Measurements from ENCODE around the gene BARX1. TPM values are rescaled to one million over a fixed set of nuclear protein-coding genes. Genes with fewer than 3 reads are reported as not detected.

BARX1 gene
- total RNA-seq, 1 donor from 2014 or later: 6.9 TPM

DNA sequence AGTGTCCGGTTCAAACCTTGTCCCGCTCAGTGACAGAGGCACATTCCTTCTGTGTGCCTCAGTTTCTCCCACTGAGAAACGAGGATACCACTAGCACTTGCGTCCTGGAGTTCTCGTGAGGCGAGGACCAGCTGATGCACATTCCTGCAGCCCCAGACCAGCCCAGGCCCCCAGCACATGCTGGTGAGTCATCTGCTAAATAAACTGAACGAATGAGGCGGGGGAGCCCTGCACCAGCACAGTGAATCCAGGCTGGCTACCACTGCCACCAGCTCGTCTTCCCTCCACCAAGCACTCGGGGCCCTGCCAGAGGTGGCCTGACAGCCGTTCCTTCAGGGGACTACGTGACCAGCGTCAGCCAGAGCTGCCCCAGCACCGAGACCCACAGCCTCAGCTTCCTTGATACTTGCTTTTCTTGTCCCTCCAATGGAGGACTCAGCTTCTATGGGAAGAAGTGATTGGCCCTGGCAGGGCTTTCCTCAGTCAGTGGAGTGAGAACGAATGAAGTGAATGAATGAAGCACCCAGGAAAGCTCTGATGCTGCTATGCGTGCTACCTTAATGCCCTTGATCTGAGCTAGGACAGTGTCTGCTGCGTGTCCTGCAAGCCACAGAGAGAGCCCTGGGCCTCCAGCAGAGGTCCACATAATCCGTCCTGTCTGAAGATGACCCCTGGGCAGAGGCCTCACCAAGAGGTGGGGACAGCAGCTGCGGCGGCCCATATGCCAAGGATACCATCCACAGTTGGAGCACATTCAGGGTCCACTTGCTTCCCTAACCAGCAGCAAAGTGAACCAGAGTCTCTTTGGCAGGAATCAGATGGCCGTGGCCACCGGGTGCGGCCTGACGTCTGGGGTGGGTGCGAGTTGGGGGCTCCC is 13.5 kb upstream of the BARX1 start:
- TF ChIP-seq, protein P1, sequence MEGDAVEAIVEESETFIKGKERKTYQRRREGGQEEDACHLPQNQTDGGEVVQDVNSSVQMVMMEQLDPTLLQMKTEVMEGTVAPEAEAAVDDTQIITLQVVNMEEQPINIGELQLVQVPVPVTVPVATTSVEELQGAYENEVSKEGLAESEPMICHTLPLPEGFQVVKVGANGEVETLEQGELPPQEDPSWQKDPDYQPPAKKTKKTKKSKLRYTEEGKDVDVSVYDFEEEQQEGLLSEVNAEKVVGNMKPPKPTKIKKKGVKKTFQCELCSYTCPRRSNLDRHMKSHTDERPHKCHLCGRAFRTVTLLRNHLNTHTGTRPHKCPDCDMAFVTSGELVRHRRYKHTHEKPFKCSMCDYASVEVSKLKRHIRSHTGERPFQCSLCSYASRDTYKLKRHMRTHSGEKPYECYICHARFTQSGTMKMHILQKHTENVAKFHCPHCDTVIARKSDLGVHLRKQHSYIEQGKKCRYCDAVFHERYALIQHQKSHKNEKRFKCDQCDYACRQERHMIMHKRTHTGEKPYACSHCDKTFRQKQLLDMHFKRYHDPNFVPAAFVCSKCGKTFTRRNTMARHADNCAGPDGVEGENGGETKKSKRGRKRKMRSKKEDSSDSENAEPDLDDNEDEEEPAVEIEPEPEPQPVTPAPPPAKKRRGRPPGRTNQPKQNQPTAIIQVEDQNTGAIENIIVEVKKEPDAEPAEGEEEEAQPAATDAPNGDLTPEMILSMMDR (IDR thresholded peaks at IDR 0.05; ENCODE audit: partially characterized antibody, unreplicated experiment): no peak
- H3K36me3 Mint-ChIP-seq (ENCODE audit: unreplicated experiment): peaks cover 13% of the 10 kb centered on the region
- H3K9me3 Mint-ChIP-seq (ENCODE audit: unreplicated experiment): peaks cover 8% of the 10 kb centered on the region
- H3K4me3 Mint-ChIP-seq (ENCODE audit: unreplicated experiment): no peak overlapping the region
- no peak for DNase-seq
- H3K27me3 Mint-ChIP-seq (ENCODE audit: unreplicated experiment): no peaks in the 10 kb centered on the region
- H3K4me1 Mint-ChIP-seq (ENCODE audit: low read depth, unreplicated experiment): no peaks in the 10 kb centered on the region
- H3K27ac Mint-ChIP-seq (ENCODE audit: unreplicated experiment): no peak overlapping the region

DNA sequence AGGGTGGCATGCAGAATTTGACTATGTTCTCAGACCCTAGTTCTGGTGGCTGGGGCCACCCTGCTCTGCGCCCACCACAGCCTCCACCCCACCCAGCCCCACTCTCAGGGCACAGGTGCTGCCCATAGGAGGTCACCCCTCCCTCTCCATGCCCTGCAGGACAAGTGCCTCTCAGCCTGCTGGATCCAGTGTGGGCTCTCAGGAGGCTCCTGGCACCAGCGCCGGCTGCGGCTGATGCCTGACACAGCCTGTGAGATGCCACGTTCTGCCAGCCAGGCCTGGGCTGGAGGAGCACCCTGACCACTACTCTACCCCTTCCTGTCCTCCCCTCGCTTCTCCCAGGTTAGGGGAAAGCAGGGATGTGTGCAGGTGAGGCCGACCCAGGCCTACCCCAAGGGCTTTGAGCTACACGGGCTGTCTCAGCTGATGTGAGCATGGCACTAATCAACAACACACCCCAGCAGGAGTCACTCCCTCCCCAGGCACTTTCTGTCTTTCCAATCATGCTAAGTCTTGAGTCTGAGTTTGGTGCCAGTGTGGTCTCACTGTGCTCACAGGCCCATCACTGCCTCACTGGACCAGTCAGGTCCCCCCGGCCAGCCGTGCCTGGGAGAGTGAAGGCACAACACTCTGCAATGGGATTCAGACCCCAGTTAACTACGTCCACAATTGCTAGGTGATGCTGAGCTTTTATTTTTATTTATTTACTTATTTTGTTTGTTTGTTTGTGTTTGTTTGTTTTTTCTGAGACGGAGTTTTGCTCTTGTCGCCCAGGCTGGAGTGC is 12.1 kb upstream of the BARX1 start:
- TF ChIP-seq, protein P1 (IDR thresholded peaks at IDR 0.05; ENCODE audit: partially characterized antibody, unreplicated experiment): no peak
- H3K36me3 Mint-ChIP-seq (ENCODE audit: unreplicated experiment): peaks cover 6% of the 10 kb centered on the region
- peaks cover 3% of the 10 kb centered on the region for H3K9me3 Mint-ChIP-seq (ENCODE audit: unreplicated experiment)
- H3K4me1 Mint-ChIP-seq (ENCODE audit: low read depth, unreplicated experiment): no peaks in the 10 kb centered on the region
- no peak overlapping the region for H3K27ac Mint-ChIP-seq (ENCODE audit: unreplicated experiment)
- no peak for DNase-seq
- H3K4me3 Mint-ChIP-seq (ENCODE audit: unreplicated experiment): no peak overlapping the region
- H3K27me3 Mint-ChIP-seq (ENCODE audit: unreplicated experiment): no peaks in the 10 kb centered on the region

DNA sequence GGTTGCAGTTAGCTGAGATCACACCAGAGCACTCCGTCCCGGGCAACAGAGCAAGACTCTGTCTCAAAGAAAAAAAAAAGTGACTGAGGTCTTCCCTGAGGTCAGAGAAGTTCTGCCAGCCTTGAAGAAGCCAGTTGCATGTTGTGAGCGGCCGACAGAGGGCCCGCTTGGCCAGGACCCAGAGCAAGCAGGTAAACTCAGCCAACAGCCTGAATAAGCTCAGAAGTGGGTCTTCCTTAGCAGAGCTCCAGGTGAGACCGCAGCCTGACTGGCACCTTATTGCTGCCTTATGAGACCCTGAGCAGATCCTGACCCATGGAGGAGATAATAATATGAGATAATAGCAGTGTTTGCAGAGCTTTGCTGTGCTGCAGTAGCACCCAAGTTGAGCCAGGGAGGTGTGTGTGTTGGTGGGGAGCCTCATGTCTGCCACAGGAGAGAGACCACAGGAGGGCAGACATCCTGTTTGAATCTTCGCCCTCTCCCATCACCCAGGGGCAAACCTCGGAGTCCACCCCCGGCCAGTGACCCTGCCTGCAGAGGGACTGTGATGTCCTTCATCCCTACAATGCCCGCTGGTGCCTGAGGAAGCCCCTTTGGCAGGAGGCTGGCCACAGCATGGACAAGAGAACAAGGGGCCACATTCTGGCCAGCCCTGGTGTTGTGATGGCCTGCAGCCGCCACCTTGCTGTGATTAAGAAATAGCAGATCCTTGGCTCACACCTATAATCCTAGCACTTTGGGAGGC is 10.8 kb upstream of the BARX1 start:
- DNase-seq: no peak
- Mint-ChIP-seq H3K36me3 (ENCODE audit: unreplicated experiment) (peaks cover 5% of the 10 kb centered on the region), H3K9me3 (ENCODE audit: unreplicated experiment) (peaks cover 3% of the 10 kb centered on the region), H3K27ac (ENCODE audit: unreplicated experiment) (no peak overlapping the region), H3K27me3 (ENCODE audit: unreplicated experiment) (peaks cover 4% of the 10 kb centered on the region), H3K4me1 (ENCODE audit: low read depth, unreplicated experiment) (no peaks in the 10 kb centered on the region), H3K4me3 (ENCODE audit: unreplicated experiment) (no peak overlapping the region)
- TF ChIP-seq, protein P1 (IDR thresholded peaks at IDR 0.05; ENCODE audit: partially characterized antibody, unreplicated experiment): no peak

DNA sequence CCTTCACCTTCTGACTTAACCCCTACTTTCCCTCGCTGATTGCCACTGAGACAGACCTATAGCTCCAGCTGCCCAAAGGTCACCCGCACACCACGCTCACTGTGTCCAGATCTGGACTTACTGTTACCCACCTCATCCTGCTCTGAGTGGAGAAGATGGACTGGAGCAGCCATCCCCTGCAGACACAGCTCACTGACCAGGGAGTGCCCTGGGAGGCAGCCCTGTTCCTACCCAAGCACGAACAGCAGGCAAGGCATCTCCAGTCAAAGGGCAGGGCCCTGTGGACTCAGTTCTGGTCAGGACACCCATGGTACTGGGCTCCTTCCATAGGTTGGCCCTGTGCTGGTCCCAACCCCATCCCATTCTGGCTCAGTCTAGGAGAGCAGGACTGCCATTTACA is 9.5 kb upstream of the BARX1 start:
- Mint-ChIP-seq H3K4me3 (ENCODE audit: unreplicated experiment) (no peak overlapping the region), H3K4me1 (ENCODE audit: low read depth, unreplicated experiment) (peaks cover 1% of the 10 kb centered on the region), H3K9me3 (ENCODE audit: unreplicated experiment) (peaks cover 5% of the 10 kb centered on the region), H3K27ac (ENCODE audit: unreplicated experiment) (no peak overlapping the region), H3K27me3 (ENCODE audit: unreplicated experiment) (peaks cover 10% of the 10 kb centered on the region), H3K36me3 (ENCODE audit: unreplicated experiment) (no peaks in the 10 kb centered on the region)
- TF ChIP-seq, protein P1 (IDR thresholded peaks at IDR 0.05; ENCODE audit: partially characterized antibody, unreplicated experiment): no peak
- no peak for DNase-seq

Measured in glutamatergic neuron (in vitro differentiated cells).